ENCODE measurements around the gene ST6GAL1. TPM values are rescaled to one million over a fixed set of nuclear protein-coding genes. Genes with fewer than 3 reads are reported as not detected.

ST6GAL1 gene
- total RNA-seq, 2 donors from 2014 or later: 57.2 to 81.8 TPM

GRCh38 chr3:186971578-186971977, 41.3 kb downstream of the ST6GAL1 start:
- no peaks in the 10 kb centered on the region for H3K4me1 ChIP-seq
- intact Hi-C loops (cut with DNase I): no loop called here
- DNase-seq: no peak
- H3K9ac ChIP-seq (ENCODE audit: low read depth in 2 of 2, low read length in 2 of 2): no peak overlapping the region
- no peaks in the 10 kb centered on the region for H3K9me3 ChIP-seq
- no peaks in the 10 kb centered on the region for H3K27me3 ChIP-seq
- TF ChIP-seq CTCF (IDR thresholded peaks at IDR 0.05): no peak
- H3K4me3 ChIP-seq: no peak overlapping the region
- H3K27ac ChIP-seq: no peak overlapping the region
- H3K36me3 ChIP-seq: no peaks in the 10 kb centered on the region

DNA sequence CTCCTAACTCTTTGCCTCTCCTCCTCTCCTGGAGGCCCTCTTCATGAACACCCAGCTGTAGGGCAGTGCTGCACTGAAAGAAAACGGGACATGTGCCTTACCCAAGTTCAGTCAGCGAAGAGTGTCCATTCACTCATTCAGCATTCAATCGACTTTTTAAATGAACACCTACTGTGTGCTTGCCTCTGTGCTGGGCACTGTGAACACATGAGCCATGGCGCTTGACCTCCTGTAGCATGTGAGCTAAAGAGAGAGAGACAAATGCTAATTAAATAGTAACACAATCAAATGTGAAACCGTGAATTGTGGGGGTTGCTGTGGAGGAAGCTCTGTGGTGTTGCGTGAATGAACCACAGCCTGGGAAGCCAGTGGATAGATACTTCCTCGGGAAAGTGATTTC, 43.4 kb downstream of the ST6GAL1 start:
- intact Hi-C loops (cut with DNase I): no loop called here
- Histone ChIP-seq H3K4me3 (no peak overlapping the region), H3K27ac (no peak overlapping the region), H3K36me3 (no peaks in the 10 kb centered on the region), H3K4me1 (no peaks in the 10 kb centered on the region), H3K9me3 (no peaks in the 10 kb centered on the region), H3K9ac (ENCODE audit: low read depth in 2 of 2, low read length in 2 of 2) (no peak overlapping the region), H3K27me3 (no peaks in the 10 kb centered on the region)
- TF ChIP-seq CTCF (IDR thresholded peaks at IDR 0.05): no peak
- no peak for DNase-seq

DNA sequence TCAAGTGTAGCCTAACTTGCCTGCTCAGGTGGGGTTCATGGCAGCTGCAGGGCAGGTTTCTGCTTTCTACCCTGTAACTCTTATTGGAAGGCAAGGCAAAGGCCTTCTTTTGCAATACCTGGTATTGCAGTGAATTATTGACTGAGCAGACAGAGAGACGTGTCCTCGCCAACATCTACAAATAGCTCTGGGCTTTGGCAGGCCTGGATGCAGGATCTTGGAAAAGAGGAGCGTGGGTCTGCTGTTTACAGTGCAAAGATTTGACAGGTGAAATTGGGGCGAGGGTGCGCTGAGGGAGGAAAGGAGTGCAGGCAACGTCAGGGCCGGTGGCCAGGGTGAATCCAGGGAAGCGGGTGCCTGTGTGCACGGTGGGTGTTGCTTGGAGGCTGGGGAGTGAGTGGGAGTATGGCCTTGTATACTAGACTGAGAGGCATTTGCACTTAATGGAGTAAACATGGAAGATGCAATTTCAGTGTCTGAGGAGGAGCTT, 44.5 kb downstream of the ST6GAL1 start:
- DNase-seq: no peak
- Histone ChIP-seq H3K36me3 (no peaks in the 10 kb centered on the region), H3K27ac (no peak overlapping the region), H3K9ac (ENCODE audit: low read depth in 2 of 2, low read length in 2 of 2) (no peak overlapping the region), H3K4me3 (no peak overlapping the region), H3K4me1 (no peaks in the 10 kb centered on the region), H3K9me3 (no peaks in the 10 kb centered on the region), H3K27me3 (no peaks in the 10 kb centered on the region)
- intact Hi-C loops (cut with DNase I): no loop called here
- no peak for TF ChIP-seq CTCF (IDR thresholded peaks at IDR 0.05)

GRCh38 chr3:186975726-186976125, 45.4 kb downstream of the ST6GAL1 start:
- no peaks in the 10 kb centered on the region for H3K9me3 ChIP-seq
- intact Hi-C loops (cut with DNase I): no loop called here
- no peak for TF ChIP-seq CTCF (IDR thresholded peaks at IDR 0.05)

DNA sequence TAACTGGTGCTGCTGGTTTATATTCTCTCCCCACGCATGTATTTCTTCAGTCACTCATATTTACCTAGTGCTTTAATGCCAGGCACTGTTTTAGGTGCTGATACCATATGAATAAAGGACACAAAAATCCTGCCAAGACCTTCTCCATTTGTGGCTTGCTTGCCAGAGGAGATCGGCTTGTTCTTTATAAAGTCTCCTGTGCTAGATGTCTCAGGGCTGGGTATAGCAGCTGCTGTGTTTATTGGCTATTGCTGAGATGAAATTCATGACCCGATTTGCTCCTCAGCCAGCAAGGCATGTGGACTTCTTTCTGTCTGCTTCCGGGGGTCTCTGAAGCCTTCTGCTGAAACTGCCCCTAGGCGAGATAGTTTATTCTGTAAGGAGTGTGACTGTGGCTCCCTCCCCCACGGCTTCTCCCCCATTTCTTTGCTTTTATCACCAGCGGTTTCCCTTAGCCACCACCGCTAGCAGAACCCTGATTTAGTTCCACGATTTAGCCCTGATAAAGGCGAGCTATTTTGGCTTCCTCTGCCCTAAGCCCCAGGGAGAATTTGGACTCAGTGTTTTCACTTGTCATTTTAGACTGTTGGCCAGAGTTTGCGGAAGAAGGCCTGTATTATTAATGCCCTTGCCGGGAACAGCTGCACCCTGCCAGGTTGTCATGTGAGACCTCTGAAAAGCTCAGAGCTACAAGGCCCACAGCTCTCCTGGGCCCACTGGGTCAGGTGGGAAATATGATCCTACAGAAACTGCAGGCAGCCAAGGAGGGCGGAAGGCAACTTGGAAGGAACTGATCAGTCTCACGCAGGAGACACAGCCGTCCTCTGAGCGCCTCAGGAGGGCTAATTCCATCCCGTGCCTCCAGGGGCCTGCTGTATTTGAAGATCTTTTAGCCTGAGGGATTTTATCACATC, 46.8 kb downstream of the ST6GAL1 start:
- H3K4me1 ChIP-seq: no peaks in the 10 kb centered on the region
- no peaks in the 10 kb centered on the region for H3K27me3 ChIP-seq
- intact Hi-C loops (cut with DNase I): no loop called here
- no peak for DNase-seq
- no peak overlapping the region for H3K27ac ChIP-seq
- H3K36me3 ChIP-seq: no peaks in the 10 kb centered on the region
- H3K4me3 ChIP-seq: no peak overlapping the region
- H3K9me3 ChIP-seq: no peaks in the 10 kb centered on the region
- H3K9ac ChIP-seq (ENCODE audit: low read depth in 2 of 2, low read length in 2 of 2): no peak overlapping the region
- no peak for TF ChIP-seq CTCF (IDR thresholded peaks at IDR 0.05)

More at GRCh38 chr3:186975726-186976125, 45.4 kb downstream of the ST6GAL1 start:
- no peaks in the 10 kb centered on the region for H3K4me1 ChIP-seq
- H3K27me3 ChIP-seq: no peaks in the 10 kb centered on the region
- H3K4me3 ChIP-seq: no peak overlapping the region
- no peak for DNase-seq
- no peak overlapping the region for H3K9ac ChIP-seq (ENCODE audit: low read depth in 2 of 2, low read length in 2 of 2)
- H3K36me3 ChIP-seq: no peaks in the 10 kb centered on the region
- H3K27ac ChIP-seq: no peak overlapping the region

All from colonic mucosa (tissue), 4 donors.